GM18868 (cell line): ENCODE data around the gene FURIN.
A peak's percentile ranks its signal among the peaks of the same experiment; 100 is the strongest.

ENCODE experiments used
- ATAC-seq: cut with Tn5 transposase; IDR thresholded peaks from one replicate; pipeline ENCODE4 v1.9.1; 2021; ENCODE audit warnings: mild to moderate bottlenecking, moderate library complexity; ENCODE audit not compliant: unreplicated experiment

Gene FURIN

GRCh38 chr15:90881978-90882721, 13.8 kb downstream of the FURIN start:
- ATAC-seq: no peak

- no peak for ATAC-seq
Observed at GRCh38 chr15:90882781-90883525, 14.6 kb downstream of the FURIN start.

DNA sequence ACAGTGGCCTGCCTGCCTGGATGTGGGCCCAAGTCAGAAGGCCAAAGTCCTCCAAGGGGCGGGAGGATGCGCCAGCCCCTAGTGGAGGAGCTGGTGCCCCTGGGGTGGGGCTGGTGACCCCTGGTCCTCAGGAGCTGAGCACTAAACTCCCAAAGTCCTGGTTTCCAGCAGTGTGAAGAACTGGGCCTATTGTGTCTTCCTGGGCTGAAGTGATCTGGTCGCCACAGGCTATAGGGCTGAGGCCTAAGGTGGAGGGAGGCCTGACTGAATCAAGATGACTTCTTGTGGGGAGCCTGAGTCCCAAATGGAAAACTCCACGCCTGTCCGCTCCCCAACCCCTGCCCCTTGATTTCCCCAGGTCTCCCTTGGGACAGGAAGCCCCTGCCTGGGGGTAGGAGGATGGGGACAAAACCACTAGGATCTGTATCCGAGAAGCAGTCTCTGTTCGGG, 15.2 kb downstream of the FURIN start:
- no peak for ATAC-seq

DNA sequence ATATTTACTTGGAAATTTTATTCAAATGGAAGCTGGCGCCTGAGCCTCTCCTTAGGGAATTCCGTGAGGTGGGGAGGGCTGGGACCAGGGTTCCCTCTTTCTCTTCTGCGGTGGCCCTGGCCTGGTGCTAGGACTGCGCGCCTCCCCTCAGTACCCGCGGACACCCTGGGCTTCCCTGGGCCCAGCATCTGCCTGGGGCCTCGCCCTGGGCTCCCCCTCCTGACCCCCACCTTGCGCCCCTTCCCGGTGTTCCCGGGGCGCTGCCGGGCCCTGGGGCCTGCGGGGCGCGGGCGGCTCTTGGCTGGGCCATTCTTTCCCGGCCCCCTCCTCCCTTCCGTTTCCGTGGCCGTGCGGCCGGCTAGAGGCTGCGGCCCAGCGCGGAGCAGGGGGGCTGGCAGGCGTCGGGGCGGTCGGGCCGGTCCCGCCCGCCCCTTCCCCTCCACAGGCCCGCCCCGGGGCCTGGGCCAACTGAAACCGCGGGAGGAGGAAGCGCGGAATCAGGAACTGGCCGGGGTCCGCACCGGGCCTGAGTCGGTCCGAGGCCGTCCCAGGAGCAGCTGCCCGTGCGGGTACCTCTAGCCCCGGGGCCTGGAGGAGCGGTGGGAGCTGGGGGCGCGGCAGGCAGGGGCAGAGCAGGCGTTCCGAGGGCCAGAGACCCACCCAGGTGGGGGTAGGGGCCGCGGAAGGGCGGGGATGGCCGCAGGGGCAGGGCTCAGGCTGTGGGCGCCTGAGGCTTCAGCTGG, 15.8 kb downstream of the FURIN start, which contains the start of gene FES:
FES (plus strand) TSS at position 529 of the 743 bp plus-strand sequence. CDS start 542 bp downstream, outside the sequence.
- no peak for ATAC-seq

- ATAC-seq: no peak
Observed at GRCh38 chr15:90884719-90885431, 16.5 kb downstream of the FURIN start.

- ATAC-seq: no peak
Observed at GRCh38 chr15:90885432-90886290, 17.3 kb downstream of the FURIN start.

DNA sequence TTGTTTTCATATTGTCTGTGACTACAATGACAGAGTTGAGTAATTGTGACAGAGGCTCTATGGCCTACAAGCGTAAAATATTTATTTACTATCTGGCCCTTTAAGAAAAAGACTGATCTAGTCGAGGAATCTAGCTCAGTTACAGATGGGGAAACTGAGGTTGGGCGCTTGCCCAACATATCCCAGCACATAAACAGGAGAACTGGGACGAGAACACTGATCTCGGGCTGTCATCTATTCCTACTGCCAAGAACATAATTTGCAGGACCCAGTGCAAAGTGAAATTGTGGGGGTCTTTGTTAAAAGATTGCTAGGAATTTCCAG, 17.9 kb downstream of the FURIN start:
- ATAC-seq: no peak

- ATAC-seq: no peak
Observed at GRCh38 chr15:90887037-90887481, 18.7 kb downstream of the FURIN start.

- no peak for ATAC-seq
Observed at GRCh38 chr15:90889313-90889730, 20.9 kb downstream of the FURIN start.

GRCh38 chr15:90889736-90890456, 21.5 kb downstream of the FURIN start:
- ATAC-seq: no peak

DNA sequence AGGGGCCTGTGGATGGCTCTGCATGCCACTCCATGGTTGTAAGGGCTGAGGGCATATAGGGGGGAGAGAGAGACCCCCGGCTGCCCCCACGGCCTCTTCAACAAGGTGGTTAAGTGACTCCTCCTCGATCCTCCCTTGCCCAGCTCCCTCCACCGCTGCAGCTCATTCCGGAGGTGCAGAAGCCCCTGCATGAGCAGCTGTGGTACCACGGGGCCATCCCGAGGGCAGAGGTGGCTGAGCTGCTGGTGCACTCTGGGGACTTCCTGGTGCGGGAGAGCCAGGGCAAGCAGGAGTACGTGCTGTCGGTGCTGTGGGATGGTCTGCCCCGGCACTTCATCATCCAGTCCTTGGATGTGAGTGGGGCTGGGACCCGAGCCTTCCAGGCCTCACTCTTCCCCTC, 22.5 kb downstream of the FURIN start:
- ATAC-seq: no peak

DNA sequence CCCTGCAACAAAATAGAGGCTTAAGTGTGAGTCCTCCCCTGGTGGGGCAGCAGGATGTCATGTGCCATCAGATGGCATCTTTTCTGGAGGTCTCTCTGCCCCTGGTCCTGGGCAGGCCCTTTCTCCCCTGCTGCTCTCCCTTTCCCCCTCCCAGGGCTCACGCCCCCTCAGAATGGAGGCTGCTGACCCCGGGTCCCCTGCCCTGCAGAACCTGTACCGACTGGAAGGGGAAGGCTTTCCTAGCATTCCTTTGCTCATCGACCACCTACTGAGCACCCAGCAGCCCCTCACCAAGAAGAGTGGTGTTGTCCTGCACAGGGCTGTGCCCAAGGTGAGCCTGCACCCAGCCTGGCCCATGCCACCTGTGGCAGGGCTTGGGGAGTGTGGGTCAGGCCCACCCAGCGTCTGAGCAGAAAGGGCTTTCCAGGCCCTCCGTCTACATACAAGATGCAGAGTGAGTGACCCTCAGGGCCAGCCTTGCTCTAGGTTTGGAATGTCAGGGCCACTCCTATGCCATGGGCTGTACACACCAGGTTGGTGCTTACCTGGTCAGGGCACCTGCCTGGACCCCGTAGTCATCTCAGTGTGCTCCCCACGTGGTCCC, 23.1 kb downstream of the FURIN start:
- no peak for ATAC-seq

GRCh38 chr15:90892023-90892422, 23.6 kb downstream of the FURIN start:
- ATAC-seq: no peak

- ATAC-seq: no peak
Observed at GRCh38 chr15:90892498-90893174, 24.2 kb downstream of the FURIN start.

DNA sequence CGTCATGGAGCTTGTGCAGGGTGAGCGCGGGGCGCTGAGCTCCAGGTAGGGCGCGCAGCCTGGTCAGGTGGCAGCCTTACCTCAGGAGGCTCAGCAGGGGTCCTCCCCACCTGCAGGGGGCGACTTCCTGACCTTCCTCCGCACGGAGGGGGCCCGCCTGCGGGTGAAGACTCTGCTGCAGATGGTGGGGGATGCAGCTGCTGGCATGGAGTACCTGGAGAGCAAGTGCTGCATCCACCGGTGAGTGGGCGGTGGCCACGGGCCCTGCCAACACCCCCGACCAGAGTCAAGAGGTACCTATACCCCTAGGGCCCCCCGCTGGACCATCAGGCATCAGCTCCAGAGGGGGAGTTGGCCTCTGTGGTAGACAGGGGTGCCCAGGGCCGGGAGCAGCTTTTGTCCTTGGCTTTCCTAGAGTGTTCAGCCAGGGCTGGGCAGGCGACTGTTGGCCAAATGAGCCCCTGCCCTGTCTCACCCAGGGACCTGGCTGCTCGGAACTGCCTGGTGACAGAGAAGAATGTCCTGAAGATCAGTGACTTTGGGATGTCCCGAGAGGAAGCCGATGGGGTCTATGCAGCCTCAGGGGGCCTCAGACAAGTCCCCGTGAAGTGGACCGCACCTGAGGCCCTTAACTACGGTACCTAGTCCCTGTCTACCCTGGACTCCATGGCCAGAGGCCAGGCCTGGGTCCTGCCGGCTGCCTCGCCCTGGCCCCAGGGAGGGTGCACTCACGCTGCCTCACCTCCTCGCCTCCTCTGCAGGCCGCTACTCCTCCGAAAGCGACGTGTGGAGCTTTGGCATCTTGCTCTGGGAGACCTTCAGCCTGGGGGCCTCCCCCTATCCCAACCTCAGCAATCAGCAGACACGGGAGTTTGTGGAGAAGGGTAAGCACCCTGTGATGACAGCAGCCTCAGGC, 25.0 kb downstream of the FURIN start:
- no peak for ATAC-seq

DNA sequence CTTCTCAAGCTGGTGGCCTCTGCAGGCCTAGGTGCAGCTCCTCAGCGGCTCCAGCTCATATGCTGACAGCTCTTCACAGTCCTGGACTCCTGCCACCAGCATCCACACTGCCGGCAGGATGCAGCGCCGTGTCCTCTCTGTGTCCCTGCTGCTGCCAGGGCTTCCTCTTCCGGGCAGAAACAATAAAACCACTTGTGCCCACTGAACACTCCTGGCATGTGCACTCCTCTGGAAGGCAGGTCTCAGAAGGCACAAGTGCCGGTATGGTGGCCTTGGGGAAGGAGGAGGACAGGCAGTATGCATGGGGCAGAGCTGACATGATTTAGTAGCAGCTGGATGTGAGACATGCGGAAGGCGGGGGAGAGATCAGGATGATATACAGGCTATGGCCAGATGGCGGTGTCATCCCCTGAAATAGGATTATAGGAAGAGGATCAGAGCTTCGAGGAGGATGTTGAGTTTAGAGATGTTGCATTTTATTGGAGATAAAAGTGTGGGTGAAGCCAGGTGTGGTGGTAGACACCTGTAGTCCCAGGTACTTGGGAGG, 27.3 kb downstream of the FURIN start:
- no peak for ATAC-seq

DNA sequence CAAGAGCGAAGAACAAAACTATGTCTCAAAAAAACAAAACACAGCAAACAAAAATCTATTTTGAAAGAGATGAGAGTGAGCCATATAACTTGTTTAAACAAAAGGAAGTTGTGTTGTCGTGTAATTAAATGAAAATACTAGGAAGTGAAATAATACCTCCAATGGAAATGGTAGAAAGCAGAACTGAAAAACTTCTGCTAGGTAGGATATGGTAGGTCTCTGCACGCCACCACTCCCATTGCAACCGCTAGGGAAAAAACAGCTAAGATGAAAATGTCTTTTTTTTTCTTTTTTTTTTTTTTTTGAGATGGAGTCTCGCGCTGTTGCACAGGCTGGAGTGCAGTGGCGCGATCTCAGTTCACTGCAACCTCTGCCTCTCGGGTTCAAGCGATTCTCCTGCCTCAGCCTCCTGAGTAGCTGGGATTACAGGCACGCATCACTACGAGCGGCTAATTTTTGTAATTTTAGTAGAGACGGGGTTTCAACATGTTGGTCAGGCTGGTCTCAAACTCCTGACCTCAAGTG, 28.8 kb downstream of the FURIN start:
- ATAC-seq: peak; percentile 53
